Measurements from ENCODE around the gene FBRSL1. TPM values are rescaled to one million over a fixed set of nuclear protein-coding genes. Genes with fewer than 3 reads are reported as not detected.

The FBRSL1 gene
- total RNA-seq, 1 donor from 2014 or later = 17.1 TPM

DNA sequence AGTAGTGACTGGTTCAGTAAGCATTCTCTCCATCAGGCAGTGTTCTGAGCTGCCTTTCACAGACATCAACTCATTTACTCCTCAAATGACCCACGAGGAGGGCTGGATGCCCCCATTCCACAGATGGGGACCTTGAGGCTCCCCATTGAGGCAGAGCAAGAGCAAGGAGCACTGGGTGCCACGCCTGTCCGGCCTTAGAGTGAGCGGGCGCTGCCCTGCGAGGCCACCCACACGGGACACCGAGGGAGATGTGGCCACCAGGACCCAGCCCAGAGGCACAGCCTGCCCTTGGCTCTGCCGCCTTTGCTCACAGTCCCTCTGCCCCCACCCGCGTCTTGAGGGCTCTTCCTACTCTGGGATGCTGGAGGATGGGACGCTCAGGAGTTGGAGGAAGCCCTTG, 3.0 kb downstream of the FBRSL1 start:
- H3K27me3 ChIP-seq (ENCODE audit: control insufficient read depth, insufficient read depth, low read length) = no peaks in the 10 kb centered on the region
- peaks cover 1% of the 10 kb centered on the region for H3K36me3 ChIP-seq (ENCODE audit: control insufficient read depth, insufficient read depth, low read length)
- TF ChIP-seq, protein P1, sequence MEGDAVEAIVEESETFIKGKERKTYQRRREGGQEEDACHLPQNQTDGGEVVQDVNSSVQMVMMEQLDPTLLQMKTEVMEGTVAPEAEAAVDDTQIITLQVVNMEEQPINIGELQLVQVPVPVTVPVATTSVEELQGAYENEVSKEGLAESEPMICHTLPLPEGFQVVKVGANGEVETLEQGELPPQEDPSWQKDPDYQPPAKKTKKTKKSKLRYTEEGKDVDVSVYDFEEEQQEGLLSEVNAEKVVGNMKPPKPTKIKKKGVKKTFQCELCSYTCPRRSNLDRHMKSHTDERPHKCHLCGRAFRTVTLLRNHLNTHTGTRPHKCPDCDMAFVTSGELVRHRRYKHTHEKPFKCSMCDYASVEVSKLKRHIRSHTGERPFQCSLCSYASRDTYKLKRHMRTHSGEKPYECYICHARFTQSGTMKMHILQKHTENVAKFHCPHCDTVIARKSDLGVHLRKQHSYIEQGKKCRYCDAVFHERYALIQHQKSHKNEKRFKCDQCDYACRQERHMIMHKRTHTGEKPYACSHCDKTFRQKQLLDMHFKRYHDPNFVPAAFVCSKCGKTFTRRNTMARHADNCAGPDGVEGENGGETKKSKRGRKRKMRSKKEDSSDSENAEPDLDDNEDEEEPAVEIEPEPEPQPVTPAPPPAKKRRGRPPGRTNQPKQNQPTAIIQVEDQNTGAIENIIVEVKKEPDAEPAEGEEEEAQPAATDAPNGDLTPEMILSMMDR (IDR thresholded peaks at IDR 0.05; ENCODE audit: insufficient read depth, low read length, severe bottlenecking) = no peak
- FAIRE-seq = no peak
- no peak overlapping the region for H3K4me3 ChIP-seq (ENCODE audit: low read depth, low read length)
- no peak for DNase-seq (ENCODE audit: low read depth)

DNA sequence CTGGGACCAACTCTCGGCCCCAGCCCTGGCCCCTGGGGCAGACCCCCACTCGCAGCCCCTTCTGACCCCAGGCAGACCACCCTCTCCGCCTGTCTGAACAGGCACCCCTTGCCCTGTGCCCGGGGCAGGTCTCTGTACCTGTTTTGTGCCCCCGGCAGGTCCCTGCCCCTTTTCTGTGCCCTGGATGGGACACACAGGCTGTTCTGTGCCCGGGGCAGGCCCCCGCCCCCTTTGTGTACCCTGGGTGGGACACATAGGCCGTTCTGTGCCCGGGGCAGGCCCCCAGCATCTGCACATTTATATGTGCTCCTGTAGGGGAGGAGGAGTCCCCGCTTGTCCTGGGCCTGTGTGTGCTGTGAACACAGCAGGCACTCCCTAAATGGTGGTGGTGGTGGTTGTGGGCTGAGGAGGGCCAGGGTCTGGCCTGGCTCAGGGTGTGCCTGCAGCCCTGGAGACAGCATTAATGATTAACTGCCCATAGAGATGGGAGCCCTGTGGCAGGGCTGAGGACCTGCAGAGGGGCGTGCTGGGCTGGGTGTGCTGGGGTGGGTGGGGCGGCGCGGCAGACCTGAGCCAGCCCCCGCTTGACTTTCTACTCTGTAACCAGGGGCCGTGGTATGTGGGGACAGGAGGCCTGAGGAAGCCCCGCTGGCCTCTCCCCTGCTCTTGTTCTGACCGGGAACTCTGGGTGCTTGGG, 3.7 kb downstream of the FBRSL1 start:
- no peaks in the 10 kb centered on the region for H3K27me3 ChIP-seq (ENCODE audit: control insufficient read depth, insufficient read depth, low read length)
- no peak for DNase-seq (ENCODE audit: low read depth)
- H3K4me3 ChIP-seq (ENCODE audit: low read depth, low read length) = no peak overlapping the region
- TF ChIP-seq, protein P1 (IDR thresholded peaks at IDR 0.05; ENCODE audit: insufficient read depth, low read length, severe bottlenecking) = no peak
- FAIRE-seq = no peak
- H3K36me3 ChIP-seq (ENCODE audit: control insufficient read depth, insufficient read depth, low read length) = peaks cover 1% of the 10 kb centered on the region

DNA sequence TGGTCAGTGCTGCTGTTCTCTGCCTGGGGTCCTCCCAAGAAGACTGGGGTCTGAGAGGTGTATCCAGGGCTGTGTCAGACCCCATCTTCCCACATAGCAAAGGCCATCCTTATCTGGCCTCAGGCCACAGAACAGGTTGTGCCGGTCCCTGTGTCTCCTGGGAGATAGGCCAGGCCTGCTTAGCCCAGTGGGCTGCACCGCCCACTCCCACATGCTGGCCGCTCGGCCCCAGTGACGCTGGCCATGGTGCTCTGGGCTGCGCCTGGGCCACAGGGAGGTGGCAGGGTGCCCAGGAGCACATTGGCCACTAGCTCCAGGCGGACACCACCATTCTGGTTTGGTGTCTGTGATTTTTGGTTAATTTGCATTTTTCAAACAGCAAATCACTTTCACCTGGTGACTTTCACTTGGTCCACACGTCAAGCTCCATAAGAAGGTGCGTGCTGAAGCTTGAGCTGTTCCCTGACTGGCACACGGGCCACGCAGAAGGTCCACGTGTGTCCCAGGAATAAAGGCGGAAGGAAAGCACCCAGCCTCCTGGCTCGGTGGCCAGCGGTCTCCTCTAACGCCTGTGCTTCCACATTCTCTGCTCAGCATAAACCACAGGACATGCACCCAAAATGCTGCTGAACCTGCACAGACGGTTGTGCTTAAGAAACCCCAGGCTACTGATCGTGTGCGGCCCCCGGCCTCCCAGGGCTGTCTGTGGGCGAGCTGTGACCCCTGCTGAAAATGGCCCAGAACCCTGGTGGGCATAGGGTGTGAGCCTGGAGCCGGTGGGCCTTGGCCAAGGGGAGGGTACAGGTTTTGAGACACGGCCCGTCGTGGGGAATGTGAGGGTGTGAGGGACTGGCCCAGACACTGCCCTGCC, 4.6 kb downstream of the FBRSL1 start:
- no peak for DNase-seq (ENCODE audit: low read depth)
- FAIRE-seq = no peak
- TF ChIP-seq, protein P1 (IDR thresholded peaks at IDR 0.05; ENCODE audit: insufficient read depth, low read length, severe bottlenecking) = no peak

DNA sequence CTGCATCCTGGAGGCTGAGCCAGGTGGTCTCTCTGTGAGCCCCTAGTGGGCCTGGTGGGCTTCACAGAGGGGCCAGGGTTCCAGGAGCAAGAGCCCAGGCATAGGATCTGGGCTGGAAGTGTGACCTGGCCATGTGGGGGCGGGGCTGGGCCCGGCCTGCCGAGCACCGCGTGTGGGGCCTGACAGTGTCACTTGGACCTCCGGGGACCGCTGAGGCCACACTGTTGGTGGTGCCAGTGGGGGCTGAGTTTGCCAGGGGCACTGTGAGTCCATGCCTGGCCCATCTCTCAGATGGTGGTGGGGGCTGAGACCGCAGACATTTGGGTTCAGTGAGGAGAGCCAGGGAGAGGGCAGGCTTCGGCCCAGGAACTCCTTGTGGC, 5.2 kb downstream of the FBRSL1 start:
- TF ChIP-seq, protein P1 (IDR thresholded peaks at IDR 0.05; ENCODE audit: insufficient read depth, low read length, severe bottlenecking) = no peak
- Histone ChIP-seq H3K4me3 (ENCODE audit: low read depth, low read length) (no peak overlapping the region), H3K27me3 (ENCODE audit: control insufficient read depth, insufficient read depth, low read length) (no peaks in the 10 kb centered on the region), H3K36me3 (ENCODE audit: control insufficient read depth, insufficient read depth, low read length) (peaks cover 1% of the 10 kb centered on the region)
- DNase-seq (ENCODE audit: low read depth) (no peak), FAIRE-seq (no peak)

More for the DNA sequence above, 4.6 kb downstream of the FBRSL1 start:
- H3K36me3 ChIP-seq (ENCODE audit: control insufficient read depth, insufficient read depth, low read length) = peaks cover 1% of the 10 kb centered on the region
- H3K27me3 ChIP-seq (ENCODE audit: control insufficient read depth, insufficient read depth, low read length) = no peaks in the 10 kb centered on the region
- H3K4me3 ChIP-seq (ENCODE audit: low read depth, low read length) = no peak overlapping the region

DNA sequence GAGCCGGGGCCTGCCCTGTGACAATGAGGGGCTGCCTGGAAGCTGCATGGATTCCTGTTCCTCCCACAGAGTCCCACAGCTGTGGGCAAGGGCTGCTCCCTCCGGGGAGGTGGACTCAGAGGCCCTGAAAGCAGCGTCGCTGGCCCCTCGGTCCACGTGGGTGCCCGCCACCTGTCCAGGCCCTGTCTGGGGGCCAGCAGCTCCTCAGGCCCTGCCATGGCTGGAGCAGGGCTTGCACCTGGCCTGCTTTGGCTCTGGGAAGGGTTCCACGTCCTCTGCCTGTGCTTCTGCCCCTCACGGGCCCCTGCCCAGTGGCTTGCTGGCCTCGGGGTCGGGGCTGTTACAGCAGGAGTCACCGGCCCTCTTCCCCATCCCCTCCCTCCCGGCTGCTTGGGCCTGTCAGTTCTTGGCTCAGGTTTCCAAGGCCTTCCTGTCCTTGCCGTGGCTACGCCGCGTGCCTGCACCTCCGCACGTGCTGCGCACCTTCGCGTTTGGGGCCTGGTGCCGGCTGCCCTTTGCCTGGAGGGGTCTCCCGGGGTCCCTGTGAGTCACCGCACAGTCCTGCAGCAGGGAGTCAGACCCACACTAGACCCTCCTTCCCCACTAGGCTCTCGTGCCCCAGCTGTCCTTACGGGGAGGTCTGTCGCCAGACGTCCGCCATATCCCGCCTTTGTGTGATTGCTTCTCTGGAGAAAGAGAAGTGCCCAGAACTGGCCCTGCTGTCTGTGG, 5.8 kb downstream of the FBRSL1 start:
- TF ChIP-seq, protein P1 (IDR thresholded peaks at IDR 0.05; ENCODE audit: insufficient read depth, low read length, severe bottlenecking) = no peak
- DNase-seq (ENCODE audit: low read depth) = no peak
- no peak for FAIRE-seq
- H3K27me3 ChIP-seq (ENCODE audit: control insufficient read depth, insufficient read depth, low read length) = no peaks in the 10 kb centered on the region
- no peak overlapping the region for H3K4me3 ChIP-seq (ENCODE audit: low read depth, low read length)
- peaks cover 1% of the 10 kb centered on the region for H3K36me3 ChIP-seq (ENCODE audit: control insufficient read depth, insufficient read depth, low read length)
